ENCODE results near the gene TRAPPC10. TPM values are rescaled to one million over a fixed set of nuclear protein-coding genes. Genes with fewer than 3 reads are reported as not detected.

Gene TRAPPC10
- total RNA-seq, 1 experiment from 2014 or later, result 32.9 TPM

GRCh38 chr21:44058652-44058964, 46.5 kb downstream of the TRAPPC10 start:
- Histone ChIP-seq H3K23ac (ENCODE audit: insufficient read length, low read depth, low read length) (no peak overlapping the region), H4K5ac (ENCODE audit: insufficient read length, low read depth, low read length) (no peak overlapping the region), H2BK120ac (ENCODE audit: low read depth, low read length, poor library complexity, severe bottlenecking) (no peak overlapping the region), H3K23me2 (ENCODE audit: insufficient read length, low read depth, low read length, poor library complexity, severe bottlenecking) (no peaks in the 10 kb centered on the region), H2BK5ac (ENCODE audit: insufficient read length, low read length) (no peak overlapping the region), H3K56ac (ENCODE audit: insufficient read length, low read depth, low read length) (no peak overlapping the region), H3K79me2 (ENCODE audit: insufficient read depth, low read length) (no peaks in the 10 kb centered on the region), H3K4me1 (ENCODE audit: insufficient read depth, low read length) (no peaks in the 10 kb centered on the region), H3K9ac (ENCODE audit: extremely low read depth, insufficient read length, low read length) (no peak overlapping the region), H3K4ac (ENCODE audit: low read depth, low read length) (no peak overlapping the region), H2BK20ac (ENCODE audit: low read depth, low read length, poor library complexity, severe bottlenecking) (no peak overlapping the region), H3K18ac (ENCODE audit: insufficient read length, low read depth, low read length) (no peak overlapping the region), H3K27me3 (ENCODE audit: insufficient read depth, low read length) (no peaks in the 10 kb centered on the region), H3K9me3 (ENCODE audit: control insufficient read depth, low read depth, low read length) (no peaks in the 10 kb centered on the region), H2AK5ac (ENCODE audit: insufficient read length, low read length) (no peak overlapping the region), H3T11ph (ENCODE audit: low read length) (no peak overlapping the region), H2BK12ac (ENCODE audit: insufficient read length, low read depth, low read length) (no peak overlapping the region), H3K14ac (ENCODE audit: insufficient read depth, low read length) (no peak overlapping the region), H3K4me2 (ENCODE audit: insufficient read depth, insufficient read length, low read length) (no peak overlapping the region), H3K27ac (ENCODE audit: insufficient read length, low read depth, low read length) (no peak overlapping the region), H2BK15ac (ENCODE audit: low read depth, low read length) (no peak overlapping the region), H2AFZ (ENCODE audit: low read length) (no peak overlapping the region), H3K79me1 (ENCODE audit: insufficient read depth, low read depth, low read length, poor library complexity, severe bottlenecking) (no peaks in the 10 kb centered on the region), H4K91ac (ENCODE audit: insufficient read length, low read depth, low read length) (no peak overlapping the region), H4K20me1 (ENCODE audit: control insufficient read depth, insufficient read depth, insufficient read length) (no peaks in the 10 kb centered on the region), H4K8ac (replicated peaks; ENCODE audit: insufficient read length, low read depth, low read length) (no peak overlapping the region)
- H3K36me3 Mint-ChIP-seq (ENCODE audit: insufficient read depth in 1 of 3, low read depth in 3 of 3), result peaks cover 14 to 53% (median 34%) of the 10 kb centered on the region in 3 experiments; a peak in 6 of 7 replicates
- no CpG with 5 or more reads among the region's 12 CpGs for WGBS (ENCODE audit: extremely low coverage, insufficient read length, low lambda C conversion rate)
- no peaks in the 10 kb centered on the region for H3K9me3 Mint-ChIP-seq
- TF ChIP-seq, protein P1, sequence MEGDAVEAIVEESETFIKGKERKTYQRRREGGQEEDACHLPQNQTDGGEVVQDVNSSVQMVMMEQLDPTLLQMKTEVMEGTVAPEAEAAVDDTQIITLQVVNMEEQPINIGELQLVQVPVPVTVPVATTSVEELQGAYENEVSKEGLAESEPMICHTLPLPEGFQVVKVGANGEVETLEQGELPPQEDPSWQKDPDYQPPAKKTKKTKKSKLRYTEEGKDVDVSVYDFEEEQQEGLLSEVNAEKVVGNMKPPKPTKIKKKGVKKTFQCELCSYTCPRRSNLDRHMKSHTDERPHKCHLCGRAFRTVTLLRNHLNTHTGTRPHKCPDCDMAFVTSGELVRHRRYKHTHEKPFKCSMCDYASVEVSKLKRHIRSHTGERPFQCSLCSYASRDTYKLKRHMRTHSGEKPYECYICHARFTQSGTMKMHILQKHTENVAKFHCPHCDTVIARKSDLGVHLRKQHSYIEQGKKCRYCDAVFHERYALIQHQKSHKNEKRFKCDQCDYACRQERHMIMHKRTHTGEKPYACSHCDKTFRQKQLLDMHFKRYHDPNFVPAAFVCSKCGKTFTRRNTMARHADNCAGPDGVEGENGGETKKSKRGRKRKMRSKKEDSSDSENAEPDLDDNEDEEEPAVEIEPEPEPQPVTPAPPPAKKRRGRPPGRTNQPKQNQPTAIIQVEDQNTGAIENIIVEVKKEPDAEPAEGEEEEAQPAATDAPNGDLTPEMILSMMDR (conservative IDR thresholded peaks at IDR 0.05), result no peak
- no peaks in the 10 kb centered on the region for H3K4me1 Mint-ChIP-seq
- no peaks in the 10 kb centered on the region for H3K27me3 Mint-ChIP-seq (ENCODE audit: low read depth)
- DNase-seq, result no peak
- no peak overlapping the region for H3K4me3 Mint-ChIP-seq
- peak overlapping the region; percentile 50 to 69 (median 65); a peak in 2 of 7 replicates for H3K27ac Mint-ChIP-seq

All from H9 (cell line).